ENCODE data around the gene INPP4B.
"Not testable (repeated sequence)": the region's sequence is repeated elsewhere in the genome, so short reads cannot be mapped to it uniquely, and the experiment has no call there.

The INPP4B gene

DNA sequence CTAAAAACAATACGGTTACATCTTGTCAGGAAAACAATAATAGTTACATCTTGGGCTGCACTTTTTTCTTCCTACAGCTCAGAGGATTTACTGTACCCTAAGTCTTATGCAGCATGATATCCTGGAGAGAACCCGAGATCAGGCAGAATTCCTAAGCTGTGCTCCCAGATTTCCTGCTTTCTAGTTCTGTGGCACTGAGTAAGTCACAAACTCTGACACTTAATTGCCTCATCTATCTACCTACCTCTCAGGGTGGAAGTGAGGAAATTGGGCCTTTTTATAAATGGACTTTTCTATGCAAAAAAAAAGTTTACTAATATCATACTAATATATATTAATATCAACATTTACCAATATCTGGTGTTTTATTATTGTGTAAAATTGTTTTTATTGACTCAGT lies 438.5 kb downstream of the INPP4B start:
- no peak for DNase-seq (ENCODE audit: low spot score)

GRCh38 chr4:142406917-142407501 lies 439.1 kb downstream of the INPP4B start:
- DNase-seq (ENCODE audit: low spot score): no peak

DNA sequence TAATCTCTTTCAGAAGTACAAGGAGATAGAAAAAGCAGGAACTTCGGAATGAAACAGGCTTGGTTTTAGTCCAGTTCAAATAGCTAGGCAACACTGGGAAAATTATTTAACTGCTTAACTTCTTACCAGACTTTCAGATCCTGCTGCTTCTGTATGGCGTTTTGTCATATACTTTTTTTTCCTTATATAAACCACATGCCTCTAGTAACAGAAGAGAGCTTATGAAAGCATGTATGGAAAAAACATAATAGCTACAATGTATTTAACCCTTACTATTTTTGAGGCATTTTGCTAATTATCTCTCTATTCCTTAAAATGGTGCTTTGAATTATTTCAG lies 439.6 kb downstream of the INPP4B start:
- no peak for DNase-seq (ENCODE audit: low spot score)

- no peak for DNase-seq (ENCODE audit: low spot score)
Measured at GRCh38 chr4:142405695-142406498, 440.2 kb downstream of the INPP4B start.

GRCh38 chr4:142405021-142405694 lies 440.9 kb downstream of the INPP4B start:
- DNase-seq (ENCODE audit: low spot score): peak; percentile 54

DNA sequence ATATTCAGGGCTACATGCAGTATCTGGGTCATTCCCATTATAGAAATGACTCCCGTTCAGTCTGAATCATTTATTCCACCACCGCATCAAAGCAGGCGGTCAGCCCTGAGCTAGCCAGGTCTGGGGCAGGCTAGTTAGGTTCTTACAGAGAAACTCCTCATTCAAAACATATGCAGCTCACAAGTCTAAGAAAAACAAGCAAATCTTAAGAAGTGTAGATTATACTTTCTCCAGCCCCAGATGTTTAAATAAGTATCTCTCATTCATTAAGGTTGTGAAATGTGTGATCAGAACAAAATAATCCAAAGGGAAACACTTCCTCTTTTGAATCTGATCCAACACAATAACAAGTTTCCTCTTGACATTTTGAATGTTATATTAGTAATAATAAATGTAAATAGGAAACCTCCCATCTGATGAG lies 441.9 kb downstream of the INPP4B start:
- DNase-seq (ENCODE audit: low spot score): peak; percentile 63

- no peak for DNase-seq (ENCODE audit: low spot score)
Measured at GRCh38 chr4:142402900-142403299, 443.2 kb downstream of the INPP4B start.

DNA sequence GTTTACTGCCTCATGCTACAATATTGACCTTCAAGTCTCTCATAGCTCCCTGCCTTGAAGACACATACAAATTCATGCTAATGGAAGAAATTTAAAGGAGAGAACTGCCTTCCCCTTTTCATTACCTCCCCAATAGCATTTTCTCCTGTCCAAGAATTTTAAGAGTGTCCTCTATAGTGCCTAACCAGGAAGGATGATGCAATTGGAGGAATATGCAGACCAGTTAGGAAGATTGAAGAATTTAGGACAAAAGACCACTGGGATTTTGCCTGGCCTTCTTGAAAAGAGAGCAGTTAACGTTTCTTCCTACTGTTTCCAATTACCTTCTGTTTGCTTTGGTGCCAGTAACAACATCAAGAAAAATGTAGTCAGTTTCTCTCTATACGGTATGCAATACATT lies 443.9 kb downstream of the INPP4B start:
- no peak for DNase-seq (ENCODE audit: low spot score)

DNA sequence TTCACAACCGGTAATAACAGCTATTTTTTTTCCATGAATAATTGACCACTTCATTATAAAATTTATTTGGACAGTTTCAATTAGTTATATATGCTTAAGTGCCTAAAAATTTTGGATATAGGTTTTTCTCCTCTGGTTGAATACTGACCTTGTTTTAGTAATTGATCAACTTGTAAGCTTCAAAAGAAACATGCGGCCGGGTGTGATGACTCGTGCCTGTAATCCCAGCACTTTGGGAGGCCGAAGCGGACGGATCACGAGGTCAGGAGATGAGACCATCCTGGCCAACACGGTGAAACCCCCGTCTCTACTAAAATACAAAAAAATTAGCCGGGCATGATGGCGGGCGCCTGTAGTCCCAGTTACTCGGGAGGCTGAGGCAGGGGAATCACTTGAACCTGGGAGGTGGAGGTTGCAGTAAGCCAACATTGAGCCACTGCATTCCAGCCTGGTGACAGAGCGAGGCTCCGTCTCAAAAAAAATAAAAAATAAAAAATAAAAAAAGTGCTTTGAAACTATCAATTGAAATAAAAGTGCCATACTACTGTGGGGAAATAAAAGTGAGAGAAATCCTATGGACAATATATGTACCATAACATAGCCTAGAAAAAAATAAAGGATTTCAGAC lies 448.6 kb downstream of the INPP4B start:
- not testable (repeated sequence) for DNase-seq (ENCODE audit: low spot score)

GRCh38 chr4:142396279-142396678 lies 449.8 kb downstream of the INPP4B start:
- DNase-seq (ENCODE audit: low spot score): peak; percentile 11

- DNase-seq (ENCODE audit: low spot score): no peak
Measured at GRCh38 chr4:142393127-142393526, 453.0 kb downstream of the INPP4B start.

DNA sequence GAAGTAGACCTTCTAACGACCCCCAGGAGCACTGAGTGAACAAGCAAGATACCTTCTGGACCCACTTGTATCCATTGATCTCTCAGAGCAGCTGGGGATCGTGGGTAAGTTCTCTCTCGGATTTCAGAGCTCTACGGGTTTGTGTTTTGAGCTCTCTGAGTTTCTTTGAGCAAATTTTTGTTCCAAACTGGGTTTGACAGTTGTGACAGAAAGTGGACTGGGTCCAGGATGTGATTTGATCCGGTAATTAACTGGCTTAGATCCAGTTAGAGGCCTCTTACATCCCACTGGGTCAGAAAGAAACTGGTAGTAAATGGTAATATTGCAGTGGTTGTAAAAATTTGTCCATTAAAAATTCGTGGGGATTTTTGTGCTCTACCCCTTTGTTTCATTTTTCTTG lies 459.2 kb downstream of the INPP4B start:
- DNase-seq (ENCODE audit: low spot score): no peak

- no peak for DNase-seq (ENCODE audit: low spot score)
Measured at GRCh38 chr4:142386449-142386848, 459.7 kb downstream of the INPP4B start.

GRCh38 chr4:142383800-142384470 lies 462.2 kb downstream of the INPP4B start:
- DNase-seq (ENCODE audit: low spot score): no peak

DNA sequence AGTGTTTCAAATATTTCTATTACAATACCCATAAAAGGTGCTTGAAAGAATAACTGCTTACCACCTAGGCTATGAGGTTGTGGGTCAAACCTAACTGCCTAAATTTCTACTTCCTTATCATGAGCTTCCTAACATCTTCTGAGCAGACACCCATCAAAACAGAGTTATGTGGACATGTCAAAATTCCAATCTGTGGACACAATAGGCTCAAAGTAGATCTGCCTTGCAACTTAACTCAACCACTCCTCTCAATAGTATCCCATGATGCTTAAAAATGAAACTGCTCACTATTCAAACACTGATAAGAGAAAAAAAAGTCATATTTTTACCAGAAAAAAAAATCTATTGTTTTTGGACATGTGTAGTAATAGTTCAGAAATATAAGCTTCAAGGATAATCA lies 462.7 kb downstream of the INPP4B start:
- no peak for DNase-seq (ENCODE audit: low spot score)

DNA sequence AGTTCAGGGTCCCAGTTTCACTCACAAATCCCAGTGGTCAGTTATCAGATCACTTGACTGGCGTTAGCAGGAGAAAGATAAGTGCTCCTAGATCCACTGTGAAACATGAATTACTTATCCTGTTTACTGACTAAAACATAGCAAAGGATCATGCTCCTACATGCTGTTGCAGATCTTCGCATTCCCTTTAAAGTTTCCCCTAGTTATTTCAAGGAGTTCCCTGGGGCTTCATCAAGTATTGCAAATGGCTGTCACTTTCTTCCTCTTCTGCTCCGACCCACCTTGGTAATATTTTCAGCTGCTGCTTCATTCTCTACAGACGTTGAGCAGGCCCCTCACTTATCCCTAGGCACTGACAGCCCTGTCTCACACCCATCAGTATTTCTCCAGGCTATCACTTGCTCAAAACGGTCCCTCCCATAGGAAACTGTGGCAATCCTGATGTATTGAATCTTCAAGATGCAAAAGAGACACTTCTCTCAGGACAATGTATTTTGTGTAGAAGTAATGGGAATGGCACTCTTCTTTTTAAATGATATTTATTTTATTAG lies 466.0 kb downstream of the INPP4B start:
- DNase-seq (ENCODE audit: low spot score): no peak

- DNase-seq (ENCODE audit: low spot score): no peak
Measured at GRCh38 chr4:142379277-142380051, 466.6 kb downstream of the INPP4B start.

GRCh38 chr4:142378179-142378578 lies 467.9 kb downstream of the INPP4B start:
- DNase-seq (ENCODE audit: low spot score): no peak

DNA sequence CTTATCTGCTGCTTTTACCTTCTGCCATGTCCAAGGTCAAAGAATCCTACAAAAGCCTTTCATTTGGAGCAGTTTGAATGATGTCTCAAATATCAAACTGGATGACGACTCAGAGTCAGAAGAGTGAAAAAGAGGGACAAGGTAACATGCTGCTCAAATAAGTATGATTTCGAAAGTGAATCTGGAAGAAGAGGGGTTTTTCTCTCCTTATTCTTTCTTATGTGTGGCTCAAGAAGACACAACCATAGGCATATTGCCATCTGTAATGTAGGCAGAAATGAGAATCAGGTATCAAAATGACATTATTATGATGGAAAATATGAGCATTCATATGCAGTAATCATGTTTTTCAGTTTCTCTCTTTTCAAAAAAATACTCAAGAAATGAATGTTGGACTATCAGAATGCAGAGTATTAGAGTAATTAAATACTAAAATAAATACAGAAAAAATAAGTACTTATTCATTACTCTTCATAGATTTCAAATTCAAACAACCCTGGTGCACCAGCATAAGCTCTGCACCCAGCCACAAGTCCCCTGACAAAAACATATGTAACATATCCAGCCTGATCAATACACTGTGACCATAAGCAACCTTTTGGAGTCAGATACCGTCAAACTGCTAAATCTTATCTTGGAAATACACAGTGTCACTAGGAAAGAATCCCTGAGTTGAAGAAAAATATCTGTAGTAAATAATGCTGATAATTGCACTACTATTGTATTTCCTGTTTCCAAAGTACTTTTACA lies 468.6 kb downstream of the INPP4B start:
- no peak for DNase-seq (ENCODE audit: low spot score)

GRCh38 chr4:142376204-142376603 lies 469.9 kb downstream of the INPP4B start:
- DNase-seq (ENCODE audit: low spot score): no peak

All from kidney capillary endothelial cell (primary cell).